IMR-90 (cell line): ENCODE measurements around the gene RAB18. TPM values are rescaled to one million over a fixed set of nuclear protein-coding genes. Genes with fewer than 3 reads are reported as not detected.

ENCODE experiments used
- ATAC-seq: fragments of 200-7000 bp; cut with Tn5 transposase; 2 replicates; pipeline ENCODE4 v1.9.1; 2020; ENCODE audit warnings: low read depth, mild to moderate bottlenecking, moderate library complexity
- BruUV-seq: library from RNA; stranded (reverse); fragments of 400-500 nt; replicated peaks from 2 replicates; lab custom pipeline; 2021; lab: Mats Ljungman, UMichigan
- CTCF ChIA-PET: fragments of 300-600 bp; formaldehyde crosslinking; extraction: SDS; loops from one replicate; lab custom pipeline; 2021; ENCODE audit warnings: antibody characterized with exemption; lab: Yijun Ruan, JAX
- POLR2A ChIA-PET: fragments of 300-600 bp; sonication (Branson Sonifier 250); formaldehyde crosslinking; loops from one replicate; lab custom pipeline; 2022; ENCODE audit warnings: antibody characterized with exemption; ENCODE audit not compliant: unreplicated experiment; lab: Charles Lee
- DNase-seq: peaks from one replicate; pipeline ENCODE4 v3.0.0; 2013
- H2AFZ ChIP-seq: replicated peaks from 2 replicates; pipeline ENCODE3; 2013; ENCODE audit warnings: low read length, mild to moderate bottlenecking; ENCODE audit not compliant: poor library complexity
- H2AK5ac ChIP-seq: 2 replicates; pipeline ENCODE4 v1.6.1; 2013; ENCODE audit warnings: low read depth, low read length, inconsistent platforms
- H2AK9ac ChIP-seq: replicated peaks from 2 replicates; pipeline ENCODE3; 2013; ENCODE audit warnings: mild to moderate bottlenecking, low read depth, low read length, moderate library complexity; ENCODE audit not compliant: poor library complexity
- H2BK120ac ChIP-seq: 2 replicates; pipeline ENCODE4 v1.6.1; 2013; ENCODE audit warnings: low read depth, low read length, inconsistent platforms
- H2BK15ac ChIP-seq: 3 replicates; pipeline ENCODE4 v1.6.1; 2013; ENCODE audit warnings: low read depth, low read length, inconsistent platforms
- H2BK20ac ChIP-seq: 2 replicates; pipeline ENCODE4 v1.6.1; 2013; ENCODE audit warnings: low read depth, mild to moderate bottlenecking, inconsistent platforms, low read length, moderate library complexity
- H2BK5ac ChIP-seq: 2 replicates; pipeline ENCODE4 v1.6.1; 2013; ENCODE audit warnings: mild to moderate bottlenecking, low read depth, low read length, inconsistent platforms; ENCODE audit not compliant: poor library complexity, severe bottlenecking
- H3K14ac ChIP-seq: replicated peaks from 2 replicates; pipeline ENCODE4 v1.6.1; 2013; ENCODE audit warnings: low read depth, low read length, inconsistent platforms
- H3K18ac ChIP-seq: 2 replicates; pipeline ENCODE4 v1.6.1; 2013; ENCODE audit warnings: low read depth, low read length, control low read depth
- H3K23ac ChIP-seq: 2 replicates; pipeline ENCODE4 v1.6.1; 2013; ENCODE audit warnings: low read depth, low read length, inconsistent platforms
- H3K27ac ChIP-seq: 2 replicates; pipeline ENCODE4 v1.5.1; 2013; ENCODE audit warnings: mild to moderate bottlenecking, control low read depth, low read length; ENCODE audit not compliant: insufficient read depth
- H3K27me3 ChIP-seq: 2 replicates; pipeline ENCODE4 v1.6.1; 2013; ENCODE audit warnings: low read length; ENCODE audit not compliant: control insufficient read depth, insufficient read depth
- H3K36me3 ChIP-seq: 2 replicates; pipeline ENCODE4 v1.6.1; 2013; ENCODE audit warnings: low read length, mixed read lengths; ENCODE audit not compliant: control insufficient read depth, insufficient read depth
- H3K4ac ChIP-seq: 2 replicates; pipeline ENCODE4 v1.6.1; 2013; ENCODE audit warnings: low read depth, low read length, inconsistent platforms
- H3K4me1 ChIP-seq: 2 replicates; pipeline ENCODE4 v1.6.1; 2013; ENCODE audit warnings: low read length, mixed read lengths; ENCODE audit not compliant: control insufficient read depth, insufficient read depth
- H3K4me2 ChIP-seq: 2 replicates; pipeline ENCODE4 v1.6.1; 2013; ENCODE audit warnings: low read depth, mild to moderate bottlenecking, control low read depth, low read length, moderate library complexity
- H3K4me3 ChIP-seq: 2 replicates; pipeline ENCODE4 v1.5.1; 2013; ENCODE audit warnings: low read depth, mild to moderate bottlenecking, control low read depth, low read length, moderate library complexity; ENCODE audit not compliant: insufficient read depth
- H3K56ac ChIP-seq: 2 replicates; pipeline ENCODE4 v1.6.1; 2013; ENCODE audit warnings: low read length, inconsistent platforms; ENCODE audit not compliant: insufficient read depth; ENCODE audit errors: extremely low read depth
- H3K79me1 ChIP-seq, 2 experiments: 2 replicates each; pipeline ENCODE4 v1.6.1; 2013; ENCODE audit warnings: low read length in 2 of 2, inconsistent platforms in 1 of 2, low read depth in 1 of 2
- H3K9ac ChIP-seq: 2 replicates; pipeline ENCODE4 v1.6.1; 2013; ENCODE audit warnings: low read depth, low read length, control low read depth
- H3K9me1 ChIP-seq: 2 replicates; pipeline ENCODE4 v1.6.1; 2013; ENCODE audit warnings: low read length, inconsistent platforms; ENCODE audit not compliant: insufficient read depth
- H3K9me3 ChIP-seq: 2 replicates; pipeline ENCODE4 v1.6.1; 2013; ENCODE audit warnings: low read length; ENCODE audit not compliant: control insufficient read depth, insufficient read depth
- H4K20me1 ChIP-seq: 2 replicates; pipeline ENCODE4 v1.6.1; 2013; ENCODE audit warnings: low read length, inconsistent platforms; ENCODE audit not compliant: insufficient read depth
- H4K5ac ChIP-seq: 2 replicates; pipeline ENCODE4 v1.6.1; 2013; ENCODE audit warnings: mild to moderate bottlenecking, low read depth, low read length, control low read depth
- H4K8ac ChIP-seq, 2 experiments: 2 replicates each; pipeline ENCODE4 v1.6.1; 2013; ENCODE audit warnings: low read depth in 2 of 2, low read length in 2 of 2, control low read depth in 1 of 2, inconsistent platforms in 1 of 2
- H4K91ac ChIP-seq: 2 replicates; pipeline ENCODE4 v1.6.1; 2013; ENCODE audit warnings: low read depth, low read length, inconsistent platforms; ENCODE audit not compliant: insufficient read depth
- CEBPB ChIP-seq: IDR thresholded peaks from 2 replicates; pipeline ENCODE4 v1.6.1; 2012; ENCODE audit warnings: low read depth, low read length, improper control_type of control experiment
- MAFK ChIP-seq: IDR thresholded peaks from 2 replicates; pipeline ENCODE4 v1.6.1; 2012; ENCODE audit warnings: low read depth, low read length, improper control_type of control experiment
- RAD21 ChIP-seq: IDR thresholded peaks from 2 replicates; pipeline ENCODE4 v1.6.1; 2012; ENCODE audit warnings: low read length, improper control_type of control experiment
- RFX5 ChIP-seq: IDR thresholded peaks from 2 replicates; pipeline ENCODE4 v1.8.0; 2012; ENCODE audit warnings: low read depth, mild to moderate bottlenecking, low read length, moderate library complexity
- SMC3 ChIP-seq: fragments of 150-350 bp; IDR thresholded peaks from 2 replicates; pipeline ENCODE4 v1.6.1; 2016; ENCODE audit warnings: low read depth, mild to moderate bottlenecking, antibody characterized with exemption, low read length, moderate library complexity
- WGBS, 2 experiments: methylation state at CpG; one replicate each; pipeline versions ENCODE4 v1.1.5 to v1.1.7; 2013; ENCODE audit warnings: missing lambda C conversion rate in 2 of 2; ENCODE audit not compliant: insufficient read length in 1 of 2; ENCODE audit errors: extremely low coverage in 2 of 2; 5-methylcytosine and 5-hydroxymethylcytosine counted together
- dilution Hi-C: fragments of 300-500 bp; cut with HindIII; formaldehyde crosslinking; loops from one replicate; pipeline ENCODE4 v1.14.3; 2018; ENCODE audit warnings: low sequenced_read_pairs; ENCODE audit not compliant: unreplicated experiment
- in situ Hi-C: fragments of 300-500 bp; cut with MboI; formaldehyde crosslinking; loops from 3 replicates; pipeline ENCODE4 v1.14.3; 2019; ENCODE audit warnings: low sequenced_read_pairs, inconsistent platforms, mixed read lengths
- intact Hi-C: fragments of 100-400 bp; cut with micrococcal nuclease; formaldehyde crosslinking; loops from 2 replicates; pipeline ENCODE4 v1.10.0; 2022
- polyA plus RNA-seq, 3 experiments: library from polyadenylated mRNA; depleted of rRNA; stranded (reverse); fragments of >200 nt; gene quantifications; 2 replicates each; pipeline ENCODE4 v1.2.3, GENCODE V29; 2012; ENCODE audit warnings: low replicate concordance in 1 of 3
- total RNA-seq: library from RNA; depleted of rRNA; stranded (reverse); fragments of >200 nt; gene quantifications from 2 replicates; pipeline ENCODE4 v1.2.3, GENCODE V29; 2012

RAB18 gene
- total and polyA plus RNA-seq, 2 of the 4 experiments (the other 2 are of a cell fraction), result 17.6 to 38.8 TPM

DNA sequence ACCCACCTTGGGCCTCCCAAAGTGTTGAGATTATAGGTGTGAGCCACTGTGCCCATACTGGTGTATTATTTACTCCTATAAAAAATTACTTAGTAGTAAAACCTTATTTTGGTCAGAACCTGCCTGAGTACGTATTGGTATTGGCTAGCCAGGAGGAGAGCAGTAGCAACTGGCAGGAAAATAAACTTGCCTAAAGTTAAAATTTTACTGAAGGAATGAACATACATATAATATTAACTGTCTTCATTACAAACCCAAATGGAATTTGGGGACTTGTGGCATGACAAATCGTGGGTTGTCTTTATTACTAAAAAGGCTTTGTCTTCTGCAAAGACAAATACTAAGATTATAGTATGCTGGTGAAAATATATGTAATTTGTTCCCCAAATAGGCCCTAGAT, 8.4 kb downstream of the RAB18 start:
- Histone ChIP-seq H3K9me1 (peaks cover 8% of the 10 kb centered on the region; the same call in 1 of the 2 replicates), H4K8ac (no peak overlapping the region), H3K18ac (no peak overlapping the region), H4K20me1 (peaks cover 49% of the 10 kb centered on the region), H3K9ac (no peak overlapping the region), H2BK5ac (no peak overlapping the region), H2AFZ (no peak overlapping the region), H2BK120ac (no peak overlapping the region), H2BK20ac (no peak overlapping the region), H3K79me1 (peaks cover 17 to 44% of the 10 kb centered on the region in 2 experiments; a peak in 3 of 4 replicates), H4K91ac (no peak overlapping the region), H3K23ac (no peak overlapping the region), H2AK9ac (no peak overlapping the region), H3K4me2 (no peak overlapping the region), H3K56ac (no peak overlapping the region), H3K14ac (no peak overlapping the region), H3K27me3 (no peaks in the 10 kb centered on the region), H3K27ac (no peak overlapping the region; the same call in 1 of the 2 replicates), H3K36me3 (peaks cover 17% of the 10 kb centered on the region), H2AK5ac (no peak overlapping the region), H3K4me1 (peaks cover 5% of the 10 kb centered on the region), H3K9me3 (no peaks in the 10 kb centered on the region), H3K4ac (no peak overlapping the region), H4K5ac (no peak overlapping the region), H2BK15ac (no peak overlapping the region), H3K4me3 (no peak overlapping the region)
- TF ChIP-seq SMC3 (no peak), RAD21 (no peak), RFX5 (no peak), MAFK (no peak), CEBPB (no peak)
- intact Hi-C loops (no loop called here), in situ Hi-C loops (no loop called here), dilution Hi-C loops (no loop called here)
- no TSS peak for BruUV-seq
- whole genome bisulfite sequencing, 2 experiments, result no CpG with 5 or more reads among the region's 2 CpGs
- ATAC-seq, result no peak
- peak; percentile 19 for DNase-seq
- ChIA-PET CTCF (no interaction called here), POLR2A (no interaction called here)
